ENCODE results near the gene PDSS1.
"Not testable (repeated sequence)": the region's sequence is repeated elsewhere in the genome, so short reads cannot be mapped to it uniquely, and the experiment has no call there.

Gene PDSS1

GRCh38 chr10:26697163-26697921, at the start of gene PDSS1:
PDSS1 (plus strand) TSS chr10:26697701; CDS start chr10:26697712, 11 bp downstream.
- DNase-seq (ENCODE audit: low spot score): peak; percentile 95

- DNase-seq (ENCODE audit: low spot score): not testable (repeated sequence)
Measured at GRCh38 chr10:26648245-26648636, 49.3 kb upstream of the PDSS1 start.

- DNase-seq (ENCODE audit: low spot score): no peak
Measured at GRCh38 chr10:26650406-26650805, 47.1 kb upstream of the PDSS1 start.

DNA sequence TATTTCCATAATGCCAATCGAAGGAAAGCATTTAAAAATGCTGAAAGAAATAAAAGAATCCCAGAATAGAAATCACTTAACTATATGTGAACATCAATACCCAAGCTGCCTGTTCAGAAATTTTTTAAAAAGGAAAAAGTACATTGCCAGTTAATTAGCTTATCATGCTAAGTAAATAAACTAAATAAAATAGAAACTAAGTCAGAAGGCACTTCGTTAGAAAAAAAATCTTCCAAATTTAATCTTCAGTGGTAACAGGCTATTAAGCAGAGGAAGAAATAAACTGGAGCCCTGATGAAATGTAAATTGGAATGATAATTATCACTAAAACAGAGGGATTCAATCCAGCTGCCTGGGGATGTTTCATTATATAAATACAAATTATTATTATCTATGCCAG, 46.0 kb upstream of the PDSS1 start:
- not testable (repeated sequence) for DNase-seq (ENCODE audit: low spot score)

DNA sequence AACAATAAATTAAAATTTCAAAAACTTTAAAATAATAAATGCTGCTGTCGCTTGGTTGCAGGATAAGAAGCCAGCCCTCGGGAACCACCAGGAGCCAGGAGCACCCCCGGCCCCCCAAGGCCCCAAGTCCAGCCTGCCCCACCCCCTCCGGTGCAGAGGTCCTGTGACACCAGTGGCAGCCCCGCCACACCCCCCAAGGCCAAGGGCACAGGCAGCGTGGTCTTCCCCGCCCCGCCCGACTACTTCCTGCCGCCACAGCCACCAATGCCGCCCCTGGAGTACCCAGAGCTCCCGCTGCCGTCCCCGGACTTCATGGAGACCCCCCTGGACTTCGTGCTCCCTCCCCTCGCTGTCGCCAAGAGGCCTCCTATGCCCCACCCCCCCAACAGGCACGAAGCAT, 44.5 kb upstream of the PDSS1 start:
- DNase-seq (ENCODE audit: low spot score): no peak

- DNase-seq (ENCODE audit: low spot score): no peak
Measured at GRCh38 chr10:26655746-26656145, 41.8 kb upstream of the PDSS1 start.

- no peak for DNase-seq (ENCODE audit: low spot score)
Measured at GRCh38 chr10:26662864-26663263, 34.6 kb upstream of the PDSS1 start.

DNA sequence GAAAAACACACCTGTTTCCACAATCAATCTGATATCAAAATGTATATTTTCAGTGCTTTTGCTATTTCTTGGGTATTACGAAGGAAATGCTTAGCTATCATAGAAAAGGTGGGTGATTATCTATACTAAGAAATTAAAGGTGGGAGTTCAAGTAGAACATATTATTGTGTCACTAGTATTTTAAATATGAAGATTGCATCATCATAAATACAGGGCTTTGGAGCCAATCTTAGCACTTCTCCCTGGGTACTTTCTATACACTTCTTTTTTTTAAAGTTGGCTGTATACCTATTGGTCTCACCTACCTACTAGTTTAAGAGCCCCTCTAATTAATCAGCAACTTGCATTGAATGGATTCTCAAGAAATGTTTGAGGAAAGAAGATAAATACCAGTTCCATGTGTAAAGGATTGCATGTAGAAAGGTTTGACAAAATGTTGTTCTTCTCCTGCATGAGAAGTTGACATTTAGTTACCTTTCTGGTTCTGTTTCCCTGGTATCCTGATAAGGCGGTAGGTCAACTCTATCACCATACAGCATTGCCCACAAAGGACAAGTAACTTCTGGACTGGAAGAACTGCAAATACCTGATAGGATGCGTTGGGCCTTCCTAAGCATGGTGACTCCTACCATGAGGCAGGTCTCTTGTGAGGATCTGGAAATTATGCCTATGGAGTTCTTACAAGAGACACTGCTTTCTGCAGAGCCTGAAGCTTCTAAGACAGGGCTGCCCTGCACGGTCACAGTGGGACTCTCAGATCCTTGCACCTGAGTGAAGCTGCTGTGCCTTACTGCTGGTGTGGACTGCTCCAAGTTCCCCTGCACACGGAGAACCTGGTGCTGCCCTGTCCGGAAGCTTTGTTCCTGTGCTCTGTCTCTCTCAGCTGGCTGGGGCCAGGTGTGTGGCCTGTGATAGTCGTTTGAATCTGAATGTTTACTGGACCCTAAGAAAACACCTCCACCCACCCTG, 32.1 kb upstream of the PDSS1 start:
- DNase-seq (ENCODE audit: low spot score): no peak

DNA sequence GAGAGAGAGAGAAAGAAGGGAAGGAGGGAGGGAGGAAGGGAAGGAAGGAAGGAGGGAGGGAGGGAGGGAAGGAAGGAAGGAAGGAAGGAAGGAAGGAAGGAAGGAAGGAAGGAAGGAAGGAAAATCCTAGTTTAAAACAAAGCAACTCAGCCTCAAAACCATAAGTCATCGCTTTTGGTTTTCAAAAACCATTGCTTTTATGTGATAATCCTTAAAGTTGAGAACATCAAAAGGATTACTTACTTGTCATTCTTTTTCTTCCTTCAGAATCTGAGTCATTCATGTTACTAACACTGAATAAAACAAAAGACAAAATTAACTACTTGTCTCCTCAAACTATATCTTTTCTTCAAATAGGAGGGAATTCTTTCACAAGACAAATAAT, 21.6 kb upstream of the PDSS1 start:
- no peak for DNase-seq (ENCODE audit: low spot score)

- no peak for DNase-seq (ENCODE audit: low spot score)
Measured at GRCh38 chr10:26679588-26679987, 17.9 kb upstream of the PDSS1 start.

DNA sequence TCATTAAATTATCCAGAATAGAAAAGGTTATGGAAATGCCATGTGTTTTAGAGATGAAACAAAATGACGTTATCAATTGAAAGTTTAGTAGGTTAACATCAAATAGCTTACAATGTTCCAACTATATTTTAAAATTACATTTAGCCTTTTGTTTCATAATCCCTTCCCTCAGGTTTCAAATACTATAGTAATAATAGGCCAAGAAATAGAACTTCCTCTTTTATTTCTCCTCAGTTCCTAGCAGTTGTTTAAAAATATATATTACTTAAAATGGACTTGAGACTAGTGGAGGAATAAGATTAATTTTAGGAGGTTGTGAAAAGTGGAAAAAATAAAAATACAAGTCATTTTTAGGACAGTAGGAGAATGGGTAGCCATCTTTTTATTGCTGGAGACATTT, 16.4 kb upstream of the PDSS1 start:
- DNase-seq (ENCODE audit: low spot score): no peak

DNA sequence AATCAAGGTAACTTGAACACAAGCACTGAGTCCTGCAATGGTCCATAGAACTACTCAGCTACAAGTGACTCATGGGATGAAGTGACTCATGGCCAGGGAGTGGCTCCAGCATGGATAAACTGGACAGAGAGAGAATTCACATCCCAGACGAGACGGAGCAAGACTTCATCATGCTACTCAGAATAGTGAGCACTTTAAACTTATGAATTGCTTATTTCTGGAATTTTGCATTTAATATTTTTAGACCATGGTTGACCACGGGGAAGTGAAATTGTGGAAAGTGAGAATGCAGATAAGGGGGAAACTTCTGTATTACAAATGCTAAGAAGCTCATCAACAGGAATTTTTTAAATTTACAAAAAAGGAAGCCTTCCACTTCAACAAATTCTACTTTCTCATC, 15.5 kb upstream of the PDSS1 start:
- DNase-seq (ENCODE audit: low spot score): not testable (repeated sequence)

DNA sequence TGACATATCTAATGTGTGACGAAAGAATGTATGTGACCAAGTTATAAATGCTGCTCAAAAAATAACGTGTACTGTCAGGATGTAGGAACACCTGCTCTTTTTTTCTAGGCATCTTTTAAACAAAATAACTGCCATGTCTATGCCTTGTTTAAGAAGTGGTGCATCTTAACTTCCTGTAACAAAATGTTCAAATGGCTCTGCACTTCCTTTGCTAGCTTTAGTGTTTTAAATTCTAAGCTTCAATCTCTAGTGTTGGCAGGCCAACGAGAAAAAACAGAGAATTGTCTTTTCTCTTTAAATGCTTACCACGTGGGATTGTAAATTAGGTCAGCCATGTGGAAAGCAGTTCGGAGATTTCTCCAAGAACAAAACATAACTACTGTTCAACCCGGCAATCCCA, 14.6 kb upstream of the PDSS1 start:
- no peak for DNase-seq (ENCODE audit: low spot score)

DNA sequence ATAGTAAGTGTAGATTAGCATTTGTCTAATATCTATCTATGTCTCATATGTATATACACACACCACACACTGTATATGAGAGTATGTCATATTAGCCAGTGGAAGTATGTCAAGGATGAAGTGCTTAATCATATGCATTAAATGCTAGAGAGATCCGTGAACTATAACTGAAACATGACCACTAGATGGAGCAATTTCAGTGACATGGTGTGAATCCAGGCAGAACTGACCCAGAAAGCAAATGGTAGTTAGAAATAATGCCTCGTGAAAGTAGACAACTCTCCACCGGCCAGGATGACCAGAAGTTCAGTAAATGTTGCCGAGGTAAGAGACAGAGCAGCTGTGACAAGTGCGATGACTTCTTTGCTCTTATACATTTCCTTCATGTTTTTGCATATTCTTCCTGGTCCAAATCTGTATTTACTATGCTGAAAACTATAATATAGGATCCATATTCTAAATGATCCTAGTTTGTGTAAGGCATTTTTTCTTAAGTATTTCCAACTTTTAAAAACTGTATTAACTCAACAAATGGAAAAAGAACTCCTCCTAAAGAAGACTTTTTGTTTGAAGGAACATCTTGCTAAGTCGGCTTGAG, 12.7 kb upstream of the PDSS1 start:
- peak; percentile 31 for DNase-seq (ENCODE audit: low spot score)

GRCh38 chr10:26685441-26685840, 12.1 kb upstream of the PDSS1 start:
- DNase-seq (ENCODE audit: low spot score): no peak

DNA sequence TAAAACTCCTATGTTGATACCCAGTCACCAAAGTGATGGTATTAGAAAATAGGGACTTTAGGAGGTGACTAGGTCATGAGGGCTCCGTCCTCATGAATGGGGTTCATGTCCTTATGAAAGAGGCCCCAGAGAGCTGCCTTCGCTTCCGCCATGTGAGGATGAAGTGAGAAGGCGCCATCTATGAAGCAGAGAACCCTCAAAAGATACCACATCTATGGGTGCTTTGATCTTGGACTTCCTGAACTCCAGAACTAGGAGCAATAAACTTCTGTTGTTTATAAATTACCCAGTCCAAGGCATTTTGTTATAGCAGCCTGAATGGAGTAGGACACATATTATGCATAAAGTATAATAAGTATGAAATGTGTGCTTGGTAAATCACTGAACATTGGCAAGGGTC, 8.1 kb upstream of the PDSS1 start:
- DNase-seq (ENCODE audit: low spot score): no peak

DNA sequence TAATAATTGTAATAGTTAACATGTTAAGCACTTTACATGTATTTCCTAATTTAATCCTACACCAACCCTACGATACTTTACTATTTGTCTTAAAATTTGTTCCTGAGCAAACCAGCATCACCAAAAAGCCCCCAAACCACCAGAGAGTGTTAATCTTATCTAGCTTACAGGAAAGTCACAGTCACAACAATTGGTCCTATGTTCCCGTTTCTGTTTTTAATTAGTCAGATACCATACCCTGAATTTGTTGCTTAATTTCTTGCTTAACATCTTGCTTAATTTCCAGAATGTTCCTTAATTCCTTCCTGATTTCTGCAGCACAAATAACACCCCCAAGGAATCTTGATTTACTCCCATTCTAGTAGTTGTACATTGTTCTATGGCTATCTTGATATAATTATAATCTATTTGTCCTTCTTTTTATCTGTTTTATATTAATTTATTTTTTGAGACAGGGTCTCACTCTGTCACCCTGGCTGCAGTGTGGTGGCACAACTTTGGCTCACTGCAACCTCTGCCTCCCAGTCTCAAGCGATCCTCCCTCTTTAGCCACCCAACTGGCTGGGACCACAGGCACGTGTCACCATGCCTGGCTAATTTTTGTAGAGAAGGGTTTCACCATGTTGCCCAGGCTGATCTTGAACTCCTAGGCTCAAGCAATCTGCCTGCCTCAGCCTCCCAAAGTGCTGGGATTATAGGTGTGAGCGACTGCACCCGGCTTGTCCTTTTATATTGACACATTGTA, 6.6 kb upstream of the PDSS1 start:
- no peak for DNase-seq (ENCODE audit: low spot score)

GRCh38 chr10:26694536-26694935, 3.0 kb upstream of the PDSS1 start:
- not testable (repeated sequence) for DNase-seq (ENCODE audit: low spot score)

GRCh38 chr10:26696786-26697162, 727 bp upstream of the PDSS1 start:
- DNase-seq (ENCODE audit: low spot score): no peak

DNA sequence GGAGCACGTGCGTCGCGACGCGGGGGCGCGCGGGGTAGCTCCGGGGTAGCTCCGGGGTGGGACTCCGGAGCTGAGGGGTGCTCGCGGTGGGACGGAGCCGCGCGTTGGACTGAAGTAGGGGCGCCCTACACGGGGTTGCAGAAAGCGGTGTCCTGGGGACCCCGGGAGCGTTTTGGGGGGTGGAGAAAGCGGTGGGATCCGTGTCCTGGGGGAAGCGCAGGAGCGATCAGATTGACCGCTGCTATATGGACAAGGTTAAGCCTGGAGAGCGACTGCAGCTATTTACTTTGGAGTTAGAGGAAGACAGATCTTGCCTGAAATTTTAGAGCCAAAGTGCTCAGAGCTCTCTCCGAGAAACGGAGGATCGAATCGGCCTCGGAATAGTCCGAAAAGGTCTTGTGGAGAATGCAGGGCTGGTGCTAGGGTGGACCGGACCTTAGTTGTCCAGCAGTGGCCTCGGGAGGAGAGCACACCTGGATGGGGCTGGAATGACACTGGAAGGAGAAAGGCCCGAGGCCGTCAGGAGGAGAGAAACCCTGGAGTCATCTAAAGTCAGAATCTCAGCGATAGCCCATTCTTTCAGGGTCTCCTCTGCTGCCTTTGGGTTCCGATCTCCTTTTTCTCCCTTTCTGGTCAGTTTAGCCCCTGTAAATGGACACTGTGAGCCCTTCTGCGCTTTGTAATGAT, 564 bp downstream of the PDSS1 start:
- DNase-seq (ENCODE audit: low spot score): peak; percentile 14

GRCh38 chr10:26698909-26699308, 1.4 kb downstream of the PDSS1 start:
- DNase-seq (ENCODE audit: low spot score): no peak

Measured in GM03348 (cell line).